Epithelial cell of proximal tubule (primary cell): ENCODE results near the gene ZFYVE28. TPM values are rescaled to one million over a fixed set of nuclear protein-coding genes. Genes with fewer than 3 reads are reported as not detected.

Experiments used
- DNase-seq: peaks from one replicate; pipeline ENCODE4 v3.0.0-alpha.2; 2011; ENCODE audit warnings: low read depth
- H3K4me3 ChIP-seq: 2 replicates; pipeline ENCODE4 v1.5.1; 2011; ENCODE audit warnings: low read depth, mild to moderate bottlenecking, low read length
- CTCF ChIP-seq: conservative IDR thresholded peaks from 2 replicates; pipeline ENCODE4 v1.5.1; 2012; ENCODE audit warnings: low read depth, mild to moderate bottlenecking, low read length
- total RNA-seq: library from RNA; depleted of rRNA; stranded (reverse); fragments of >200 nt; gene quantifications from 2 replicates; pipeline ENCODE4 v1.2.3, GENCODE V29; 2015

ZFYVE28 gene
- total RNA-seq, 1 donor from 2014 or later = 0.58 TPM

GRCh38 chr4:2341911-2342652, 76.4 kb downstream of the ZFYVE28 start:
- no peak for DNase-seq
- TF ChIP-seq CTCF = no peak
- H3K4me3 ChIP-seq = no peak overlapping the region

GRCh38 chr4:2341261-2341841, 77.1 kb downstream of the ZFYVE28 start:
- no peak for TF ChIP-seq CTCF
- no peak overlapping the region for H3K4me3 ChIP-seq
- no peak for DNase-seq

GRCh38 chr4:2340272-2341061, 78.0 kb downstream of the ZFYVE28 start:
- no peak for TF ChIP-seq CTCF
- no peak for DNase-seq
- H3K4me3 ChIP-seq = no peak overlapping the region

GRCh38 chr4:2339458-2340271, 78.8 kb downstream of the ZFYVE28 start:
- DNase-seq = no peak
- TF ChIP-seq CTCF = no peak
- no peak overlapping the region for H3K4me3 ChIP-seq

- H3K4me3 ChIP-seq = no peak overlapping the region
- DNase-seq = no peak
- TF ChIP-seq CTCF = no peak
Observed at GRCh38 chr4:2338754-2339457, 79.5 kb downstream of the ZFYVE28 start.

GRCh38 chr4:2337896-2338295, 80.5 kb downstream of the ZFYVE28 start:
- no peak for DNase-seq
- no peak overlapping the region for H3K4me3 ChIP-seq
- TF ChIP-seq CTCF = no peak
